HG02840 (cell line): ENCODE data around the gene DOCK1.
"Not testable (repeated sequence)": the region's sequence is repeated elsewhere in the genome, so short reads cannot be mapped to it uniquely, and the experiment has no call there.

Experiments
- ATAC-seq: cut with Tn5 transposase; IDR thresholded peaks from one replicate; pipeline ENCODE4 v1.9.1; 2021; ENCODE audit warnings: mild to moderate bottlenecking, moderate library complexity, moderate number of reproducible peaks; ENCODE audit not compliant: unreplicated experiment, low FRiP score

Gene DOCK1

DNA sequence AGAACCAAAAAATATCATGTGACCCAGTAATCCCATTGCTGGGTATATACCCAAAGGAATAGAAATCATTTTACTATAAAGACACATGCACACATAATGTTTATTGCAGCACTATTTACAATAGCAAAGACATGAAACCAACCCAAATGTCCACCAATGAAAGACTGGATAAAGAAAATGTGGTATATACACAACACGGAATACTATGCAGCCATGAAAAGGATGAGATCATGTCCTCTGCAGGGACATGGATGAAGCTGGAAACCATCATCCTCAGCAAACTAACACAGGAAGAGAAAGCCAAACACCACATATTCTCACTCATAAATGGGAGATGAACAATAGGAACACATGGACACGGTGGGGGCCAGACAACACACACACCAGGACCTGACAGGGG lies 5.7 kb upstream of the DOCK1 start:
- not testable (repeated sequence) for ATAC-seq

DNA sequence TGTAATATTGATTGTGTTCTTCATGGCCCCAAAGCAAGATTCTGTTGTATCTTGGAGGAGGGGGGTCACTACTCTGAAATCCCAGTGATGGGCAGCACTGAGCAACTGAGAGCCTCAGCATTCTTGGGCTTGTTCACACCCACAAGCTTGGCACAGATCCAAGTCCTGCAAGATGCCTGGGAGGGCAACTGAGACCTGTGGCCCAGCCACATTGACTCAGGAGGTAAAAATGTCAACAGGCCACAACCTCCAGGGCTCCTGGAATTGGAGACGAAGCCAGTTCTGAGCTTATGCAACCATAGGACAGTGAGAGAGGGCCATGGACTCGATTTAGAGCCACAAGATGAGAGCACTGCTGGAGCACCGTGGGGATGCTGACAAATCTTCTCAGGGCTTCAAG lies 3.1 kb upstream of the DOCK1 start:
- no peak for ATAC-seq

GRCh38 chr10:126903656-126904360 lies 1.4 kb upstream of the DOCK1 start:
- no peak for ATAC-seq

GRCh38 chr10:126904516-126904817 lies 761 bp upstream of the DOCK1 start:
- ATAC-seq = no peak

- no peak for ATAC-seq
Measured at GRCh38 chr10:126905776-126906703, 812 bp downstream of the DOCK1 start.

DNA sequence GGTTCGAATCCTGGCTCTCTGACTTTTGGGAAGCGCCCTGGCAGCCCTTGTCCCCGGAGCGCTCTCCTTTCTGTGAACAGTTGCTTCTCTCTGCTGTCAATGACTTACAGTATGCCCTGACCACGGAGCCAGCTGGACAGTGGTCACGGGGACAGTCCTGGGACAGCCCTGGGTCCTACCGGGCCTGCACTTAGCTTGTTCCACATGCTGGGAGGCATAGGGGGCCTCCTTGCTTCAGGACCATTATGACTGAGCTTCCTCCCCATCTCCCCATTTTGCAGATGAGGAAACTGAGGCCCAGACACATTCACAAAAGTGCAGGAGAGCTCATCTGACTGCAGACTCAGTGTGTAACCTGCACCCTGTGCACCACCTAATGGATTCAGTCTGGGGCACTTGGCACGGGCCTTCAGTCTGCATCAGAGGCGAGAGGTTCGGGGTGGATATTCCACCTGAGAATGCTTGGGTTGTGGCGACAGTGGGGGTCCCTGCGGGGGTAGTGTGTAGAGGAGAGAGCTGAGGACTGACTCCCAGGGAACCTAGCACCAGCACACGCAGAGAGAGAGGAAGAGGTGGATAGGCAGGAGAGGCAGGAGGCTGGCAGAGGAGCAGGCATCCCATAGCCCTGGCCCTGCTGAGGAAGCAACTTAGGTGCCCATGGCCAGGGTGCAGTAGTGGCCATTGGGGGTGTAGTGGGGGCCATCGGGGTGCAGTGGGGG lies 1.6 kb downstream of the DOCK1 start:
- ATAC-seq = no peak

- ATAC-seq = no peak
Measured at GRCh38 chr10:126907423-126907970, 2.3 kb downstream of the DOCK1 start.

DNA sequence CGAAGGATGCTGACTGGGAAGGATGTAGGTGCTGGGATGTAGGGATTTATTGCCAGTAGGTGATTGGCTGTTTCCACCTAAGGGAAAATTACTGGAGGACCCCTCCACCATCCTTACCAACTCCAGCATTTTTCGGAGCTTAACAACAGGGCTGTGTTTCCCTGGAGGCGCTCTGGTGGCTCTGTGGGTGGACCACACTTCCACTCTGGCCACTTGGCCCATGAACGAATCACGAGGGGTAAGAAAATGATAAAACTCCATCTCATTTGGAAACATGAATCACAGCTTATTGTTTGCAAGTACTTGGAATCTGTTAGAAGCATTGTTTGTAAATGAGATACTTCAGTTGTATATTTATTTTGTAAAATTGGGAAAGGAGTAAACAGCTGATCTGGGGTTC lies 3.0 kb downstream of the DOCK1 start:
- no peak for ATAC-seq

DNA sequence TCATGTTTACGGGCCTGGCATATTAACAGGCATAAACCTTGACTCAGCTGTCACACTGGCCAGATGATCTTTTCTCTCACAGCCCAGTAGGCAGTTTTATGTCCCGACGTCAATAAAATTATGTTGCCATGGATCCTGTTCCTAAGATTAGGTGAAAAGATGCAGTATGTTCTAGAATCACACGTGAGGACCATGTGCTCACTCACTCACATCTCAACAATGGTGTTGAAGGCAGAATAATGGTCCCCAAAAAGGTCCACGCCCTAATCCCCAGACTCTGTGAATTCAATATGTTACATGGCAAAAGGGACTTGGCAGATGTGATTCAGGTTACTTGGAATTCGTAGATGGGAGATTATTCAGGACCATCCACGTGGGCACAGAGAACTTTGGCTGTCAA lies 3.5 kb downstream of the DOCK1 start:
- ATAC-seq = no peak

DNA sequence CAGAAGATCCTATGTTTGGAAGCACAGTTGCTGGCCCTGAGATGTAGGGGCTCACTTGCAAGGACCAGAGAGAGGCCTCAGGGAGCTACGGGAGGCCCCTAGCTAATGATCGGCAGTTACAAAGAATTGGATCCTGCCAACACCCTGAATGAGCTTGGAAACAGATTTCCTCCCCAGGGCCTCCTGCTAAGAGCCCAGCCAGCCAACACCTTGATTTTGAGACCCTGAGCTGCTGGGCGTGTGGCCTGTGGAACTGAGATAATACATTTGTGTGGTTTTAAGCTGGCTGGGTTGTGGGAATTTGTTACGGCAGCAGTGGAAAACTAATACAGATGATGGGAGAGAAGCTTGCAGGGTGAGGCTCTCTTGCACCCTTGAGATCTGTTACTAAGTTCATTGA lies 3.9 kb downstream of the DOCK1 start:
- no peak for ATAC-seq

- ATAC-seq = no peak
Measured at GRCh38 chr10:126910196-126910595, 5.0 kb downstream of the DOCK1 start.

DNA sequence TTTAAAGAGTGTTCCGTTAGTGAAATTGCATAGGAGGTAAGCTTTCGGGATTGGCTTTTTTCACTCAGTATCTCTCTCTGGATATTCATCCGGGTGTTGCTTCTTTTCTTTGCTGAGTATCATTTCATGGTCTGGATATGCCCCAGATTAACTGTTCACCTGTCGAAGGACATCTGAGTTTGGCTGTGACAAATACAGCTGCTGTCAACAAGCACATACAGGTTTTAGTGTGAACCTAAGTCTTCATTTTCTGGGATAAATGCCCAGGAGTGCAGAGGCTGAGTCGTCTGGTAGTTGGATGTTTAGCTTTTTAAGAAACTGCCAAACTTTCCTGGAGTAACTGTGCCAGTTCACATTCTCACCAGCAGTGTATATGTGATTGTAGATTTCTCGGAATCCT lies 5.6 kb downstream of the DOCK1 start:
- ATAC-seq = no peak

GRCh38 chr10:126911301-126911700 lies 6.1 kb downstream of the DOCK1 start:
- no peak for ATAC-seq

DNA sequence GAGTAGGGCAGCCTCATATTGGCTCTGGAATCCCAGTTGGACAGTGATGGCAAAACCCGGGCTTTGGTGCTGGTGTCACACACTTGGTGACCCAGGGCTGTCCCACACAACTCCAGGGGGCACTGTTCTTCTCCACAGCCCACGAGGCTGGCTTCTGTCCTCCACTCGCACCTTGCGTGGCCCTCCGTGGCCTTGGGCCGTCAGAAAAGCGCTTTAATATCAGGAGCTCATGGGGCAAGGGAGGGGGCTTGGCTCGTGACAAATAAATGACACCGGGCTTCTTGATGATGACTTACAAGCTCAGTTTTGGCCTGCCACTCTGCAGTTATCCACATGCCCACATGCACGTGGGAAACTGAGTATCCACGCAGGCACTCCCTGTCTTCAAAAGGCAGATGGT lies 8.1 kb downstream of the DOCK1 start:
- ATAC-seq = no peak

DNA sequence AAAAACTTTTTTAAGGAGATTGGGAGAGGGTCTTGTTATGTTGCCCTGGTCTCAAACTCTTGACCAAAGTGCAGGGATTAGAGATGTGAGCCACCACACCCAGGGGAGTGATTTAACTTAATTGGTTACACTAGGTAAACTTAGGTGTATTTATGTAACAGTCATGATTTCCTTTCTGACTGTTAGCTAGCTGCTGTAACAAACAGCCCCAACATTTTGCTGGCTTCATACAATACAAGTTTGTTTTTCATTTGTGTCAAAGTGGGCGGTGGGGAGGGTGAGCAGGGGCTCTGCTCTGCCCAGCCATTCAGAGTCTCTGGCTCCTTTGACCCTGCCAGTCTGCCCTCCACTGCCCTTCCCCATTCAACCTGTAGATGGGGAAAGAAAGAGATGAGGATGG lies 9.3 kb downstream of the DOCK1 start:
- ATAC-seq = no peak

- ATAC-seq = not testable (repeated sequence)
Measured at GRCh38 chr10:126916952-126917351, 11.7 kb downstream of the DOCK1 start.

- ATAC-seq = no peak
Measured at GRCh38 chr10:126917375-126917774, 12.1 kb downstream of the DOCK1 start.

DNA sequence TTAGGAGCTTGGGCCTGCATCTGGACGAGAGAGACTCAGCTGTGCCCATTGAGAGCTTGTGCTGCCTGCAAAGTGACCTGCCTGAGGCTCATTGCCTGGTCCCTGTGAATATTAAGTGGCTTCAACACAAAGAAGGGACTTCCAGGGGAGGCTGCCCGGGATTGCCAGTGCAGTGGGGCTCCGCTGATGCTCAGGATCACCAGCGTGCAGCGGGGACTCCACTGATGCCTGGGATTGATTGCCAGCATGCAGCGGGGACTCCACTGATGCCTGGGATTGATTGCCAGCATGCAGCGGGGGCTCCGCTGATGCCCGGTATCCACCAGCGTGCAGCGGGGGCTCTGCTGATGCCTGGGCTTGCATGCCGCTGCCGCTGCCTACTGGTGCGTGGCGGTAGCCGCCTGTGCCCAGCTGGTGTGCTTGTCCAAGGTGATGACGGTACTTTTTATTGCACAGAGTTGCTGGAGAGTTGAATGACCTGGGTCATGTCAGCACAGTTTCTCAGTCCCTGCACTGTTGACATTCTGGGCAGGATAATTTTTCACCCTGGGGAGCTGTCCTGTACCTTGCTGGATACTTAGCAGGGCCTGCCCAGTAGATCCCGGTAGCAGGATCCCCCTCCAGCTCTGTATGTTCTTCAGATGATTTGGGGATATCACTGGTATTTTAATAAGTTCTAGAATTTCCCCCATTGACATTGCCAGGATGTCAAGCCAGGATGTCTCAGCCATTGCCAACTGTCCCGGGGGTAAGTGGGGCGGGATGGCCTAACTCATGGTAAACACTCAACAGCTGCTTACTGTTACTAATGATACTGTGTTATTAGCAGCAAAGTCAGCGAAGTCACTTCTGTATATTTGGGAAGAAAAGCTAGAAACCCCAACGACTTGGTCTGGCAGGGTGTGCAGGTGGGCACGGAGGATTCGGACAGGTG lies 13.0 kb downstream of the DOCK1 start:
- no peak for ATAC-seq

- ATAC-seq = no peak
Measured at GRCh38 chr10:126919426-126919825, 14.2 kb downstream of the DOCK1 start.

DNA sequence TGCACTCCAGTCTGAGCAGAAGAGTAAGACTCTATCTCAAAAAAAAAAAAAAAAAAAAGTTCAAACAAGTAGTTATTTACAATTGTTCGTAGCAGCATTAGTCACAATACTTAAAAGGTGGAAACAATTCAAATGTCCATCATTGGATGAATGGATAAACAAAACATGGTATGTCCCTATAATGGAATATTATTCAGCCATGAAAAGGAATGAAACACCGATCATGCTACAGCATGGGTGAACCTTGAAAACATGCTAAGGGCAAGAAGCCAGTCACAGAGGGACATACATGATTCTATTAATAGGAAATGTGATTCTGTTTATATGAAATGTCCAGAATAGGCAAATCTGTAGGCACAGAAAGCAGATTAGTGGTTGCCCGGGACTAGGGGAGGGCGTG lies 15.9 kb downstream of the DOCK1 start:
- no peak for ATAC-seq
